Left ventricle myocardium inferior (tissue), 1 donor: ENCODE measurements around the gene CHST10. TPM values are rescaled to one million over a fixed set of nuclear protein-coding genes. Genes with fewer than 3 reads are reported as not detected.

Experiments used
- DNase-seq: peaks from one replicate; pipeline ENCODE4 v3.0.0-alpha.2; 2020
- H3K27ac ChIP-seq: fragments of 200-600 bp; replicated peaks from 2 replicates; pipeline ENCODE4 v1.8.0; 2021
- H3K27me3 ChIP-seq: fragments of 200-600 bp; 2 replicates; pipeline ENCODE4 v1.8.0; 2021; ENCODE audit warnings: low read depth
- H3K36me3 ChIP-seq: fragments of 200-600 bp; 2 replicates; pipeline ENCODE4 v1.8.0; 2021
- H3K4me1 ChIP-seq: fragments of 200-600 bp; 2 replicates; pipeline ENCODE4 v1.8.0; 2021
- H3K4me3 ChIP-seq: fragments of 200-600 bp; 2 replicates; pipeline ENCODE4 v1.8.0; 2021; ENCODE audit warnings: mild to moderate bottlenecking, moderate library complexity
- H3K9me3 ChIP-seq: fragments of 200-600 bp; replicated peaks from 2 replicates; pipeline ENCODE4 v1.8.0; 2021
- CTCF ChIP-seq: fragments of 200-600 bp; IDR thresholded peaks from 2 replicates; pipeline ENCODE4 v1.8.0; 2021; ENCODE audit warnings: antibody characterized with exemption, mild to moderate bottlenecking, borderline replicate concordance
- intact Hi-C: fragments of 100-400 bp; cut with micrococcal nuclease; formaldehyde crosslinking; loops from one replicate; pipeline ENCODE4 v1.11.0; 2022
- total RNA-seq: library from RNA; stranded (reverse); fragmentation: NEBNext Ultra II Directional; extraction: Animal tissue kit (Norgen Biotek cat#: 25700); gene quantifications from one replicate; pipeline ENCODE4 v1.2.1, GENCODE V29; 2021
- donor health status: DM: no; HTN: yes; CAD: no; lungs with severe emphysema.

Gene CHST10
- total RNA-seq, 1 donor from 2014 or later = 11.6 TPM

GRCh38 chr2:100388703-100389102 is 28.8 kb downstream of the CHST10 start:
- intact Hi-C loops = no loop called here
- Histone ChIP-seq H3K4me1 (no peaks in the 10 kb centered on the region), H3K36me3 (peaks cover 22% of the 10 kb centered on the region), H3K27me3 (no peaks in the 10 kb centered on the region), H3K9me3 (no peaks in the 10 kb centered on the region), H3K27ac (no peak overlapping the region), H3K4me3 (no peak overlapping the region)
- DNase-seq = no peak
- TF ChIP-seq CTCF = no peak

- H3K4me1 ChIP-seq = no peaks in the 10 kb centered on the region
- H3K36me3 ChIP-seq = no peaks in the 10 kb centered on the region
- H3K27ac ChIP-seq = no peak overlapping the region
- no peak overlapping the region for H3K4me3 ChIP-seq
- TF ChIP-seq CTCF = no peak
- intact Hi-C loops = no loop called here
- no peaks in the 10 kb centered on the region for H3K9me3 ChIP-seq
- no peaks in the 10 kb centered on the region for H3K27me3 ChIP-seq
- no peak for DNase-seq
These were observed 33.5 kb downstream of the CHST10 start for GRCh38 chr2:100383954-100384353.

- no peak for DNase-seq
- no peaks in the 10 kb centered on the region for H3K27me3 ChIP-seq
- H3K9me3 ChIP-seq = no peaks in the 10 kb centered on the region
- intact Hi-C loops = no loop called here
- no peaks in the 10 kb centered on the region for H3K36me3 ChIP-seq
- no peak for TF ChIP-seq CTCF
- H3K4me3 ChIP-seq = no peak overlapping the region
- no peaks in the 10 kb centered on the region for H3K4me1 ChIP-seq
- H3K27ac ChIP-seq = no peak overlapping the region
These were observed 34.2 kb downstream of the CHST10 start for GRCh38 chr2:100383306-100383705.

GRCh38 chr2:100381240-100381639 is 36.2 kb downstream of the CHST10 start:
- intact Hi-C loops = loop anchor here (2.0 kb wide), 1 partner anchor 118 kb away; no protein-coding TSS in a partner anchor
- H3K9me3 ChIP-seq = no peaks in the 10 kb centered on the region
- TF ChIP-seq CTCF = peak; percentile 89
- no peak overlapping the region for H3K4me3 ChIP-seq
- no peaks in the 10 kb centered on the region for H3K4me1 ChIP-seq
- H3K27ac ChIP-seq = no peak overlapping the region
- no peaks in the 10 kb centered on the region for H3K36me3 ChIP-seq
- H3K27me3 ChIP-seq = no peaks in the 10 kb centered on the region
- peak; percentile 66 for DNase-seq

GRCh38 chr2:100380681-100381080 is 36.8 kb downstream of the CHST10 start:
- no peaks in the 10 kb centered on the region for H3K4me1 ChIP-seq
- H3K36me3 ChIP-seq = no peaks in the 10 kb centered on the region
- H3K9me3 ChIP-seq = no peaks in the 10 kb centered on the region
- H3K27me3 ChIP-seq = no peaks in the 10 kb centered on the region
- no peak for DNase-seq
- no peak for TF ChIP-seq CTCF
- H3K4me3 ChIP-seq = no peak overlapping the region
- H3K27ac ChIP-seq = no peak overlapping the region
- intact Hi-C loops = loop anchor here (2.0 kb wide), 1 partner anchor 118 kb away; no protein-coding TSS in a partner anchor

- DNase-seq = no peak
- no peaks in the 10 kb centered on the region for H3K4me1 ChIP-seq
- TF ChIP-seq CTCF = no peak
- H3K27me3 ChIP-seq = no peaks in the 10 kb centered on the region
- H3K4me3 ChIP-seq = no peak overlapping the region
- H3K27ac ChIP-seq = no peak overlapping the region
- H3K9me3 ChIP-seq = peaks cover 12% of the 10 kb centered on the region
- intact Hi-C loops = no loop called here
- H3K36me3 ChIP-seq = no peaks in the 10 kb centered on the region
These were observed 40.6 kb downstream of the CHST10 start for GRCh38 chr2:100376836-100377235.
